H1 (cell line): ENCODE data around the gene GDAP1L1. TPM values are rescaled to one million over a fixed set of nuclear protein-coding genes. Genes with fewer than 3 reads are reported as not detected.

Experiments
- CTCF ChIA-PET: fragments of 300-600 bp; sonication (Branson Sonifier 250); formaldehyde crosslinking; loops from one replicate; lab custom pipeline; 2021; ENCODE audit not compliant: partially characterized antibody; lab: Charles Lee
- POLR2A ChIA-PET: fragments of 300-600 bp; sonication (Branson Sonifier 250); formaldehyde crosslinking; loops from one replicate; lab custom pipeline; 2021; ENCODE audit warnings: inconsistent platforms; ENCODE audit not compliant: partially characterized antibody; lab: Charles Lee
- DNase-seq, 2 experiments: peaks; one replicate each; pipeline versions ENCODE4 v3.0.0 to v3.0.0-alpha.2; 2010 to 2022; ENCODE audit warnings: low spot score in 2 of 2, low read depth in 1 of 2, mixed read lengths in 1 of 2
- FAIRE-seq: peaks from 2 replicates; lab custom pipeline; 2011; peaks lifted over from hg19 to GRCh38; lab: Jason Lieb, UNC
- H2AFZ ChIP-seq: 2 replicates; pipeline ENCODE4 v1.8.1; 2012; ENCODE audit warnings: low read length, inconsistent platforms
- H2AK5ac ChIP-seq: 2 replicates; pipeline ENCODE4 v1.6.1; 2013; ENCODE audit warnings: low read depth, low read length
- H2BK120ac ChIP-seq: replicated peaks from 2 replicates; pipeline ENCODE3; 2013; ENCODE audit warnings: low read depth, low read length, inconsistent platforms
- H2BK12ac ChIP-seq: 2 replicates; pipeline ENCODE4 v1.6.1; 2013; ENCODE audit warnings: low read depth, low read length
- H2BK15ac ChIP-seq: 2 replicates; pipeline ENCODE4 v1.6.1; 2013; ENCODE audit warnings: low read length
- H2BK20ac ChIP-seq: 2 replicates; pipeline ENCODE4 v1.6.1; 2013; ENCODE audit warnings: low read length
- H2BK5ac ChIP-seq: 2 replicates; pipeline ENCODE4 v1.6.1; 2013; ENCODE audit warnings: low read depth, low read length
- H3K14ac ChIP-seq: 2 replicates; pipeline ENCODE4 v1.6.1; 2013; ENCODE audit warnings: inconsistent platforms; ENCODE audit not compliant: insufficient read length
- H3K18ac ChIP-seq: 2 replicates; pipeline ENCODE4 v1.6.1; 2013; ENCODE audit warnings: low read length; ENCODE audit errors: extremely low read depth
- H3K23ac ChIP-seq: 2 replicates; pipeline ENCODE4 v1.6.1; 2013; ENCODE audit warnings: inconsistent platforms; ENCODE audit not compliant: insufficient read length
- H3K23me2 ChIP-seq: 2 replicates; pipeline ENCODE4 v1.6.1; 2013; ENCODE audit warnings: low read depth, low read length
- H3K27ac ChIP-seq: 2 replicates; pipeline ENCODE4 v1.6.1; 2011; ENCODE audit warnings: low read depth, low read length, inconsistent platforms
- H3K27me3 ChIP-seq, 4 experiments: replicated peaks in 1 of 4; 1 replicate in 1 of 4; 2 replicates in 3 of 4; pipeline versions ENCODE4 v1.6.1 to v1.8.1; 2011 to 2013; ENCODE audit warnings: low read length in 3 of 4, mild to moderate bottlenecking in 3 of 4, inconsistent platforms in 2 of 4, mixed read lengths in 2 of 4, moderate library complexity in 1 of 4; ENCODE audit not compliant: control insufficient read depth in 3 of 4, insufficient read depth in 3 of 4; ENCODE audit errors: extremely low read depth in 1 of 4
- H3K36me3 ChIP-seq, 4 experiments: 2 replicates each; pipeline versions ENCODE4 v1.6.1 to v1.8.1; 2011 to 2013; ENCODE audit warnings: mild to moderate bottlenecking in 4 of 4, low read length in 3 of 4, moderate library complexity in 2 of 4, control low read depth in 1 of 4, inconsistent platforms in 1 of 4; ENCODE audit not compliant: insufficient read depth in 4 of 4, control insufficient read depth in 2 of 4
- H3K4ac ChIP-seq: replicated peaks from 2 replicates; pipeline ENCODE3; 2013; ENCODE audit warnings: low read length, low read depth, mixed read lengths, inconsistent platforms; ENCODE audit not compliant: insufficient read length
- H3K4me1 ChIP-seq, 4 experiments: replicated peaks in 1 of 4; 1 replicate in 1 of 4; 2 replicates in 3 of 4; pipeline versions ENCODE4 v1.6.1 to v1.8.1; 2011 to 2013; ENCODE audit warnings: low read length in 3 of 4, inconsistent platforms in 2 of 4, mixed read lengths in 1 of 4; ENCODE audit not compliant: insufficient read depth in 4 of 4, control insufficient read depth in 3 of 4
- H3K4me2 ChIP-seq, 2 experiments: 2 replicates each; pipeline versions ENCODE4 v1.6.1 to v1.8.1; 2011 to 2013; ENCODE audit warnings: low read depth in 2 of 2, low read length in 2 of 2, control low read depth in 1 of 2, inconsistent platforms in 1 of 2, mild to moderate bottlenecking in 1 of 2; ENCODE audit not compliant: insufficient read depth in 1 of 2
- H3K4me3 ChIP-seq, 4 experiments: fragments of 200-600, 300-600 bp in 1 of 4; sonication (generic), shearing (Covaris generic), sonication (Bioruptor Twin) in 1 of 4; 2 replicates each; pipeline versions ENCODE4 v1.5.1 to v1.8.1; 2011 to 2016; ENCODE audit warnings: low read length in 4 of 4, low read depth in 3 of 4, control low read depth in 2 of 4, inconsistent platforms in 2 of 4, mild to moderate bottlenecking in 2 of 4, mixed read lengths in 1 of 4, moderate library complexity in 1 of 4; ENCODE audit not compliant: insufficient read depth in 2 of 4; ENCODE audit errors: extremely low read depth in 1 of 4
- H3K56ac ChIP-seq: replicated peaks from 2 replicates; pipeline ENCODE3; 2013; ENCODE audit warnings: low read depth, mild to moderate bottlenecking, mixed read lengths, low read length, inconsistent platforms; ENCODE audit not compliant: insufficient read length
- H3K79me1 ChIP-seq: 2 replicates; pipeline ENCODE4 v1.6.1; 2013; ENCODE audit warnings: low read depth, low read length, control low read depth
- H3K79me2 ChIP-seq, 2 experiments: 2 replicates each; pipeline versions ENCODE4 v1.6.1 to v1.8.1; 2012 to 2013; ENCODE audit warnings: low read length in 2 of 2, mild to moderate bottlenecking in 2 of 2, inconsistent platforms in 1 of 2; ENCODE audit not compliant: insufficient read depth in 2 of 2, control insufficient read depth in 1 of 2
- H3K9ac ChIP-seq, 4 experiments: replicated peaks in 1 of 4; 1 replicate in 1 of 4; 2 replicates in 3 of 4; pipeline versions ENCODE4 v1.6.1 to v1.8.1; 2011 to 2013; ENCODE audit warnings: low read depth in 3 of 4, low read length in 3 of 4, control low read depth in 2 of 4, mild to moderate bottlenecking in 2 of 4, moderate library complexity in 2 of 4, inconsistent platforms in 1 of 4; ENCODE audit errors: extremely low read depth in 1 of 4
- H3K9me3 ChIP-seq, 2 experiments: 2 replicates each; pipeline versions ENCODE4 v1.6.1 to v1.8.1; 2012 to 2013; ENCODE audit warnings: mild to moderate bottlenecking in 2 of 2, moderate library complexity in 2 of 2, control low read depth in 1 of 2, inconsistent platforms in 1 of 2, low read depth in 1 of 2, low read length in 1 of 2, mixed read lengths in 1 of 2; ENCODE audit not compliant: insufficient read depth in 2 of 2
- H4K20me1 ChIP-seq, 2 experiments: replicated peaks in 1 of 2; 2 replicates each; pipeline versions ENCODE3 to v1.8.1; 2011 to 2013; ENCODE audit warnings: inconsistent platforms in 2 of 2, low read length in 2 of 2, mild to moderate bottlenecking in 1 of 2; ENCODE audit not compliant: insufficient read depth in 2 of 2, control insufficient read depth in 1 of 2
- H4K5ac ChIP-seq: 2 replicates; pipeline ENCODE4 v1.6.1; 2013; ENCODE audit warnings: low read length, low read depth, mixed read lengths, inconsistent platforms; ENCODE audit not compliant: insufficient read length
- H4K8ac ChIP-seq: 2 replicates; pipeline ENCODE4 v1.8.0; 2013; ENCODE audit warnings: mild to moderate bottlenecking, moderate library complexity, low read length, inconsistent platforms; ENCODE audit not compliant: insufficient read depth; ENCODE audit errors: extremely low read depth
- H4K91ac ChIP-seq: replicated peaks from 2 replicates; pipeline ENCODE3; 2013; ENCODE audit warnings: low read length, mixed read lengths, inconsistent platforms; ENCODE audit not compliant: insufficient read length
- BCL11A ChIP-seq, 2 experiments: IDR thresholded peaks; one replicate each; pipeline ENCODE4 v1.6.1; 2011; ENCODE audit warnings: low read depth in 2 of 2, low read length in 2 of 2, mild to moderate bottlenecking in 2 of 2
- CEBPB ChIP-seq: IDR thresholded peaks from 2 replicates; pipeline ENCODE4 v1.6.1; 2012; ENCODE audit warnings: low read depth, low read length
- CHD1 ChIP-seq: IDR thresholded peaks from 2 replicates; pipeline ENCODE4 v1.6.1; 2012; ENCODE audit warnings: low read depth, low read length, improper control_type of control experiment
- CHD2 ChIP-seq: IDR thresholded peaks from 2 replicates; pipeline ENCODE4 v1.6.1; 2012; ENCODE audit warnings: low read length, improper control_type of control experiment
- CREB1 ChIP-seq: IDR thresholded peaks from 2 replicates; pipeline ENCODE4 v1.6.1; 2012; ENCODE audit warnings: inconsistent platforms
- GABPA ChIP-seq: IDR thresholded peaks from 2 replicates; pipeline ENCODE4 v1.6.1; 2011; ENCODE audit warnings: mild to moderate bottlenecking, low read length, moderate library complexity, borderline replicate concordance; ENCODE audit not compliant: insufficient read depth
- JUND ChIP-seq: IDR thresholded peaks from 2 replicates; pipeline ENCODE4 v1.6.1; 2011; ENCODE audit warnings: mild to moderate bottlenecking, improper control_type of control experiment, low read length
- NRF1 ChIP-seq: IDR thresholded peaks from 2 replicates; pipeline ENCODE4 v1.6.1; 2011; ENCODE audit warnings: mild to moderate bottlenecking, low read depth, low read length, improper control_type of control experiment
- SIRT6 ChIP-seq: IDR thresholded peaks from one replicate; pipeline ENCODE4 v1.7.1; 2012; ENCODE audit warnings: low read length, inconsistent platforms
- SP1 ChIP-seq: IDR thresholded peaks from 2 replicates; pipeline ENCODE4 v1.6.1; 2011; ENCODE audit warnings: low read depth, low read length
- SP2 ChIP-seq: IDR thresholded peaks from 2 replicates; pipeline ENCODE4 v1.6.1; 2012; ENCODE audit warnings: mild to moderate bottlenecking, low read length, inconsistent platforms
- WGBS, 2 experiments: shearing (Covaris generic) in 1 of 2; methylation state at CpG; one replicate each; pipeline versions ENCODE4 v1.1.6 to v1.1.7; 2013 to 2015; ENCODE audit warnings: low lambda C conversion rate in 2 of 2, mixed read lengths in 2 of 2, inconsistent platforms in 1 of 2, low coverage in 1 of 2, missing lambda C conversion rate in 1 of 2; ENCODE audit not compliant: insufficient replicate concordance in 2 of 2, insufficient coverage in 1 of 2, insufficient read length in 1 of 2; ENCODE audit errors: extremely low coverage in 1 of 2, missing lambda C conversion rate in 1 of 2; 5-methylcytosine and 5-hydroxymethylcytosine counted together
- polyA plus RNA-seq, 7 experiments: library from polyadenylated mRNA; depleted of rRNA in 3 of 7; stranded (reverse) in 5 of 7; unstranded in 2 of 7; fragments of >200 nt in 5 of 7; fragments of 200-250 nt in 2 of 7; gene quantifications; 1 replicate in 5 of 7; 2 replicates in 1 of 7; 4 replicates in 1 of 7; pipeline versions ENCODE4 v1.2.1 to v1.2.3, GENCODE V29; 2011 to 2013; ENCODE audit warnings: missing spikeins in 2 of 7, mixed read lengths in 2 of 7
- total RNA-seq: library from RNA; stranded (reverse); fragmentation: NEBNext Ultra II Directional; extraction: Animal tissue kit (Norgen Biotek cat#: 25700); gene quantifications from 2 replicates; pipeline ENCODE4 v1.2.1, GENCODE V29; 2021
- TF ChIP-seq, protein P1 (sequence below): IDR thresholded peaks from 2 replicates; pipeline ENCODE4 v1.6.1; 2012; ENCODE audit warnings: inconsistent platforms
- TF ChIP-seq, protein P2 (sequence below): IDR thresholded peaks from 2 replicates; pipeline ENCODE4 v1.6.1; 2011; ENCODE audit warnings: low read depth, mild to moderate bottlenecking, low read length; ENCODE audit not compliant: insufficient read depth
- TF ChIP-seq, protein P3 (sequence below): IDR thresholded peaks from 2 replicates; pipeline ENCODE4 v1.6.1; 2011; ENCODE audit warnings: low read length, improper control_type of control experiment

GDAP1L1 gene
- total and polyA plus RNA-seq, 2 of the 8 experiments (the other 6 are each of a cell fraction or from before 2014, with no cell fraction given) = 8.5 to 63.1 TPM

DNA sequence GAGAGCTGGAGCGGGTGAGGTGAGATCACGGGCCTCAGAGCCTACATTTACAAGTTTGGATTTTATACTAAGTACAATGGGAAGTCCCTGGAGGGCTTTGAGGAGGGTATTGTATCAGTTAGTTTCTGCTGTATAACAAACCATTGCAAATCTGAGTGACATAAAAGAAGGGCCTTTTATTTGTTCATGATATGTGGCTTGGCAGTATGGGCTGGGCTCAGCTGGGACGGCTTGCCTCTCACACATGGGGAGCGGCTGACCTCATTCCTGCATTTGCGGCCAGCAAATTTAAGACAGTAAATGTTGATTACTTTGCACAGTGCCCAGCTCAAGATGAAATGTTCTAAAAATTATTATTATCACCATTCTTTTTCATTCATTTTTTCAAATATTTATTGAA lies 21.7 kb downstream of the GDAP1L1 start:
- peaks cover 2% of the 10 kb centered on the region; the same call in 1 of the 2 replicates for H3K79me1 ChIP-seq
- H3K23me2 ChIP-seq = no peaks in the 10 kb centered on the region
- peaks cover 0 to 8% (median 5%) of the 10 kb centered on the region in 4 experiments; a peak in 6 of 7 replicates for H3K4me1 ChIP-seq
- H3K36me3 ChIP-seq = no peaks in the 10 kb centered on the region
- no peak overlapping the region for H2BK120ac ChIP-seq
- no peak overlapping the region for H3K4me3 ChIP-seq
- no peak overlapping the region for H2BK5ac ChIP-seq
- H4K5ac ChIP-seq = no peak overlapping the region
- no peak overlapping the region for H4K91ac ChIP-seq
- H3K27ac ChIP-seq = no peak overlapping the region
- no peak overlapping the region for H2AK5ac ChIP-seq
- no peak overlapping the region for H2AFZ ChIP-seq
- no peaks in the 10 kb centered on the region for H3K9me3 ChIP-seq
- no peak overlapping the region for H2BK20ac ChIP-seq
- H3K4ac ChIP-seq = no peak overlapping the region
- H3K79me2 ChIP-seq = no peaks in the 10 kb centered on the region
- no peak overlapping the region for H2BK15ac ChIP-seq
- POLR2A ChIA-PET = no interaction called here
- no peak overlapping the region for H3K14ac ChIP-seq
- H4K8ac ChIP-seq = no peak overlapping the region
- H2BK12ac ChIP-seq = no peak overlapping the region
- no peaks in the 10 kb centered on the region for H3K27me3 ChIP-seq
- no peak overlapping the region for H3K9ac ChIP-seq
- no peak for DNase-seq
- H3K18ac ChIP-seq = no peak overlapping the region
- no peak overlapping the region for H3K23ac ChIP-seq
- FAIRE-seq = no peak
- CTCF ChIA-PET = no interaction called here
- H3K4me2 ChIP-seq = no peak overlapping the region
- peaks cover 0 to 3% of the 10 kb centered on the region in 2 experiments for H4K20me1 ChIP-seq
- no peak overlapping the region for H3K56ac ChIP-seq
- WGBS, 2 experiments = 92% methylated on average over 5 of the region's 5 CpGs; no CpG with 5 or more reads in 1 of the 2 experiments
- TF ChIP-seq, protein P1, sequence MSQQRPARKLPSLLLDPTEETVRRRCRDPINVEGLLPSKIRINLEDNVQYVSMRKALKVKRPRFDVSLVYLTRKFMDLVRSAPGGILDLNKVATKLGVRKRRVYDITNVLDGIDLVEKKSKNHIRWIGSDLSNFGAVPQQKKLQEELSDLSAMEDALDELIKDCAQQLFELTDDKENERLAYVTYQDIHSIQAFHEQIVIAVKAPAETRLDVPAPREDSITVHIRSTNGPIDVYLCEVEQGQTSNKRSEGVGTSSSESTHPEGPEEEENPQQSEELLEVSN = no peak
- TF ChIP-seq CHD2 (no peak), CEBPB (no peak), JUND (no peak), CHD1 (no peak), NRF1 (no peak), SP2 (no peak), GABPA (no peak), SIRT6 (no peak), CREB1 (no peak), SP1 (no peak), BCL11A (IDR thresholded peaks at IDR 0.05; ENCODE audit: low read depth in 2 of 2, low read length in 2 of 2) (no peak)
- TF ChIP-seq, protein P2, sequence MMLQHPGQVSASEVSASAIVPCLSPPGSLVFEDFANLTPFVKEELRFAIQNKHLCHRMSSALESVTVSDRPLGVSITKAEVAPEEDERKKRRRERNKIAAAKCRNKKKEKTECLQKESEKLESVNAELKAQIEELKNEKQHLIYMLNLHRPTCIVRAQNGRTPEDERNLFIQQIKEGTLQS = no peak
- TF ChIP-seq, protein P3, sequence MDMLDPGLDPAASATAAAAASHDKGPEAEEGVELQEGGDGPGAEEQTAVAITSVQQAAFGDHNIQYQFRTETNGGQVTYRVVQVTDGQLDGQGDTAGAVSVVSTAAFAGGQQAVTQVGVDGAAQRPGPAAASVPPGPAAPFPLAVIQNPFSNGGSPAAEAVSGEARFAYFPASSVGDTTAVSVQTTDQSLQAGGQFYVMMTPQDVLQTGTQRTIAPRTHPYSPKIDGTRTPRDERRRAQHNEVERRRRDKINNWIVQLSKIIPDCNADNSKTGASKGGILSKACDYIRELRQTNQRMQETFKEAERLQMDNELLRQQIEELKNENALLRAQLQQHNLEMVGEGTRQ = no peak
